Stimulated activated CD8-positive, alpha-beta memory T cell treated with anti-CD3 and anti-CD28 coated beads, Interleukin-2, amount 100 ng/mL, for 48 hours (primary cell): Measurements from ENCODE around the gene STARD5.

Source experiments
- DNase-seq, 2 donors: peaks; one replicate each; pipeline ENCODE4 v3.0.0-alpha.2; 2020; ENCODE audit warnings: low read depth in 2 of 2

STARD5 gene

GRCh38 chr15:81274931-81275707, 48.8 kb downstream of the STARD5 start:
- DNase-seq: peak; percentile 64 to 74

- no peak for DNase-seq
Observed at GRCh38 chr15:81274255-81274654, 49.7 kb downstream of the STARD5 start.

GRCh38 chr15:81273855-81274254, 50.1 kb downstream of the STARD5 start:
- DNase-seq: no peak

GRCh38 chr15:81273200-81273599, 50.7 kb downstream of the STARD5 start:
- no peak for DNase-seq

- no peak for DNase-seq
Observed at GRCh38 chr15:81271761-81272644, 51.9 kb downstream of the STARD5 start.

GRCh38 chr15:81270781-81271491, 53.0 kb downstream of the STARD5 start:
- DNase-seq: no peak

- DNase-seq: no peak
Observed at GRCh38 chr15:81270188-81270587, 53.8 kb downstream of the STARD5 start.

- DNase-seq: no peak
Observed at GRCh38 chr15:81268881-81269601, 54.9 kb downstream of the STARD5 start.

- DNase-seq: no peak
Observed at GRCh38 chr15:81268340-81268739, 55.6 kb downstream of the STARD5 start.

GRCh38 chr15:81265944-81266775, 57.8 kb downstream of the STARD5 start:
- peak; percentile 77 to 78 for DNase-seq

GRCh38 chr15:81265256-81265943, 58.5 kb downstream of the STARD5 start:
- DNase-seq: no peak

- DNase-seq: no peak
Observed at GRCh38 chr15:81264072-81264857, 59.7 kb downstream of the STARD5 start.

- DNase-seq: no peak
Observed at GRCh38 chr15:81263477-81263876, 60.5 kb downstream of the STARD5 start.

GRCh38 chr15:81261172-81261811, 62.6 kb downstream of the STARD5 start:
- DNase-seq: no peak

- DNase-seq: no peak
Observed at GRCh38 chr15:81259760-81260298, 64.1 kb downstream of the STARD5 start.
